Measurements from ENCODE around the gene PACS2. TPM values are rescaled to one million over a fixed set of nuclear protein-coding genes. Genes with fewer than 3 reads are reported as not detected.
"Not testable (repeated sequence)": the region's sequence is repeated elsewhere in the genome, so short reads cannot be mapped to it uniquely, and the experiment has no call there.

Gene PACS2
- total RNA-seq, 2 experiments from 2014 or later = 32.9 to 38.5 TPM

DNA sequence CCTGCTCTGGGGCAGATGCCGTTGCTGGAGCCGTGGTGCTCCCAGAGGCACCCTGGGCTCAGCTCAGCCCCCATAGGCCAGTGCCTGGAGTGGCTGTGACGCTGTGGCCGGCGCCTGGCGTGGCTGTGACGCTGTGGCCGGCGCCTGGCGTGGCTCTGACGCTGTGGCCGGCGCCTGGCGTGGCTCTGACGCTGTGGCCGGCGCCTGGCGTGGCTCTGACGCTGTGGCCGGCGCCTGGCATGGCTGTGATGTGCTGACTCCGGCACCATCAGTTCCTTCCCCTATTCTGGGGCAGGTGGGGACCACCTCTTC, 20.6 kb downstream of the PACS2 start:
- POLR2A ChIA-PET; H3K27me3 Mint-ChIP-seq (ENCODE audit: low read depth); H3K4me3 Mint-ChIP-seq; ATAC-seq; H3K27ac Mint-ChIP-seq; DNase-seq; CTCF ChIA-PET; H3K36me3 Mint-ChIP-seq (ENCODE audit: low read depth); H3K9me3 Mint-ChIP-seq (ENCODE audit: insufficient read depth): not testable (repeated sequence)
- peaks cover 26% of the 10 kb centered on the region for H3K4me1 Mint-ChIP-seq (ENCODE audit: low read depth)

DNA sequence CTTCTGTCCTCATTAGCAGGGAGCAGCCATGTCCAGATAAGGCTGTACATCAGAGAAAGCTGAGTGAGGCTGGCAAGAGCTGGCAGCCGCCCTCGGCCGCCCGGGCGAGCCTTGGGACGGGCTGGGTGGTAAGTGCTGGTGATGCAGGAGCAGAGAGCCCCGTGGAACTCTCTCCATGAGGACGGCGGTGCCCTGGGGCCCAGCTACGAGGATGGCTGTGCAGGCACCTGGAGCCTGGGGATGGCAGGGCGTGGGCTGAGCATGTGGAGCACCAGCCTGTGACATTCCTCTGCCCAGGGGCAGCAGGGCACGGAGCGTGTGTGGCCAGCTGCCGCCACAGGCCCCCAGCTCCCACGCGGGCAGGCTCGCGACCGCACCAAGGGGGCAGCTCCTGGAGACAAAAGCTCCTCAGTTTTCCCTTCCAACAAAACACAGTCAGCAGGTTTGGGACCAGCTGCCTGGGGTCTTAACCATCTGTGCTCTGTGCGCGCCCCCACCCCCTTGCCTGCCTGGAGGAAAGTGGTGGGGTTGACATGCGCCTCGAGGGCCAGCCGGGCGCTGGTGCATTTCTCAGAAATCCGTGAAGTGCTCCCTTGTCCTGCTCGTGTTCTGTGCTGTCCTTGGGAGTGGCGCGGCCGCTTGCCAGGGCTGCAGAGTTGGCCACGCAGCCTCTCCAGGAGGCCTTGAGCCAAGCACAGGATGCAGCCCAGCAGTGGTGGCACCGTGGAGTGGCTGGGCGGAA, 21.4 kb downstream of the PACS2 start:
- Mint-ChIP-seq H3K27ac (no peak overlapping the region), H3K27me3 (ENCODE audit: low read depth) (peaks cover 5% of the 10 kb centered on the region), H3K4me1 (ENCODE audit: low read depth) (peaks cover 25% of the 10 kb centered on the region), H3K9me3 (ENCODE audit: insufficient read depth) (no peaks in the 10 kb centered on the region), H3K4me3 (no peak overlapping the region), H3K36me3 (ENCODE audit: low read depth) (no peaks in the 10 kb centered on the region)
- ATAC-seq = no peak
- ChIA-PET POLR2A (no interaction called here), CTCF (no interaction called here)
- DNase-seq = no peak

- no peak for DNase-seq
- peaks cover 20% of the 10 kb centered on the region for H3K4me1 Mint-ChIP-seq (ENCODE audit: low read depth)
- H3K9me3 Mint-ChIP-seq (ENCODE audit: insufficient read depth) = no peaks in the 10 kb centered on the region
- ChIA-PET POLR2A (no interaction called here), CTCF (no interaction called here)
- H3K4me3 Mint-ChIP-seq = no peak overlapping the region
- H3K27me3 Mint-ChIP-seq (ENCODE audit: low read depth) = peaks cover 5% of the 10 kb centered on the region
- no peak for ATAC-seq
- no peaks in the 10 kb centered on the region for H3K36me3 Mint-ChIP-seq (ENCODE audit: low read depth)
- no peak overlapping the region for H3K27ac Mint-ChIP-seq
Measured at GRCh38 chr14:105336477-105337287, 22.1 kb downstream of the PACS2 start.

DNA sequence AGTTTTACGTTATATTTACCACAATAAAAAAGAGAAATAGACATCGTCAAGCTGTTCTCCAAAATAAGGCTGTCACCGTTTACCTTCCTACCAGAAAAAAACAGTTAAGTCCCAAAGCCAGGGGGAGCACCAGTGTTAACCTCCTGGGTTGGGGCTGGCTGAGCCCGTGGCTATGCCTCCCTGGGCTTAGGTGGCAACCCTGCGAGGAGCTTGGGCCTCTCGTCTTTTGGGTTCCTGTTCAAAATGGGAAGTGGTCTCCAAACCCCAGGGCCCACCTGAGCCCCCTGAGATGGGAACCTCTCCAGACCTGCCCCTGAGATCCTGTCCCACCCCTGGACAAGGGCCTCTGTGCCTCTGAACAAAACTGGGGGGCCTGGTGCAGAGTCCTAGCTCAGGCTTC, 22.9 kb downstream of the PACS2 start:
- Mint-ChIP-seq H3K9me3 (ENCODE audit: insufficient read depth) (no peaks in the 10 kb centered on the region), H3K36me3 (ENCODE audit: low read depth) (no peaks in the 10 kb centered on the region), H3K27ac (no peak overlapping the region), H3K4me3 (no peak overlapping the region), H3K4me1 (ENCODE audit: low read depth) (peaks cover 14% of the 10 kb centered on the region), H3K27me3 (ENCODE audit: low read depth) (peaks cover 5% of the 10 kb centered on the region)
- ChIA-PET CTCF (no interaction called here), POLR2A (no interaction called here)
- DNase-seq = no peak
- no peak for ATAC-seq

GRCh38 chr14:105337966-105338741, 23.6 kb downstream of the PACS2 start:
- ChIA-PET POLR2A (interaction anchor here (0.8 kb wide), 1 partner anchor 37 kb away, joined by 3 read pairs; the partner anchor contains the start of gene BRF1), CTCF (no interaction called here)
- no peak overlapping the region for H3K4me3 Mint-ChIP-seq
- H3K4me1 Mint-ChIP-seq (ENCODE audit: low read depth) = peaks cover 8% of the 10 kb centered on the region
- no peak for DNase-seq
- peaks cover 5% of the 10 kb centered on the region for H3K27me3 Mint-ChIP-seq (ENCODE audit: low read depth)
- H3K36me3 Mint-ChIP-seq (ENCODE audit: low read depth) = no peaks in the 10 kb centered on the region
- H3K27ac Mint-ChIP-seq = no peak overlapping the region
- H3K9me3 Mint-ChIP-seq (ENCODE audit: insufficient read depth) = no peaks in the 10 kb centered on the region
- no peak for ATAC-seq

- POLR2A ChIA-PET = no interaction called here
- Mint-ChIP-seq H3K27me3 (ENCODE audit: low read depth) (peaks cover 5% of the 10 kb centered on the region), H3K4me1 (ENCODE audit: low read depth) (peaks cover 8% of the 10 kb centered on the region), H3K9me3 (ENCODE audit: insufficient read depth) (no peaks in the 10 kb centered on the region), H3K36me3 (ENCODE audit: low read depth) (peaks cover 3% of the 10 kb centered on the region), H3K4me3 (no peak overlapping the region), H3K27ac (no peak overlapping the region)
- DNase-seq (no peak), ATAC-seq (no peak)
- CTCF ChIA-PET = no interaction called here
Measured at GRCh38 chr14:105340821-105341733, 26.5 kb downstream of the PACS2 start.

- H3K27me3 Mint-ChIP-seq (ENCODE audit: low read depth) = peaks cover 5% of the 10 kb centered on the region
- H3K36me3 Mint-ChIP-seq (ENCODE audit: low read depth) = peaks cover 3% of the 10 kb centered on the region
- POLR2A ChIA-PET = no interaction called here
- no peak for DNase-seq
- ATAC-seq = no peak
- no peaks in the 10 kb centered on the region for H3K9me3 Mint-ChIP-seq (ENCODE audit: insufficient read depth)
- CTCF ChIA-PET = interaction anchor here (1.4 kb wide), 1 partner anchor 9 kb away, joined by 5 read pairs; no protein-coding TSS in a partner anchor
- no peak overlapping the region for H3K4me3 Mint-ChIP-seq
- no peak overlapping the region for H3K27ac Mint-ChIP-seq
- H3K4me1 Mint-ChIP-seq (ENCODE audit: low read depth) = peaks cover 8% of the 10 kb centered on the region
Measured at GRCh38 chr14:105343194-105343593, 28.6 kb downstream of the PACS2 start.

DNA sequence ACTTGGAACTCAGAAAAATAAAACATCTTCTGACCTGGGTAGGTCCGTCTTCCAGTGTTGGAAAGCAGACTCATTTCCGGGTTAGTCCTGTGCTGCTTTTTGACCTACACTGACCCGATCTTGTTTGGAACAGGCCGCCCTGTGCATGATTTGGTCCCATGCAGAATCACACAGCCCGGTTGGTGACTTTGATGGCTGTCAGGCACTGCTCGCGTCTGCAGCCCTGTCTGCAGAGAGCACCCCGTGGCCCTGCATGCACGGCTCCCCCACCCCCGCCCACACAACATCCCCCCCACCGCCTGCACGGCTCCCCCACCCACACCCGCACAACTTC, 31.6 kb downstream of the PACS2 start:
- Mint-ChIP-seq H3K27me3 (ENCODE audit: low read depth) (no peaks in the 10 kb centered on the region), H3K9me3 (ENCODE audit: insufficient read depth) (no peaks in the 10 kb centered on the region), H3K4me3 (no peak overlapping the region), H3K4me1 (ENCODE audit: low read depth) (no peaks in the 10 kb centered on the region), H3K27ac (no peak overlapping the region), H3K36me3 (ENCODE audit: low read depth) (peaks cover 3% of the 10 kb centered on the region)
- ChIA-PET POLR2A (interaction anchor here (0.6 kb wide), 1 partner anchor 71 kb away, joined by 3 read pairs; no protein-coding TSS in a partner anchor), CTCF (interaction anchor here (0.9 to 1.1 kb wide), 2 partner anchors 12 to 256 kb away, joined by 3 to 4 read pairs; no protein-coding TSS in a partner anchor)
- ATAC-seq = no peak
- no peak for DNase-seq

- CTCF ChIA-PET = no interaction called here
- no peak for ATAC-seq
Measured at GRCh38 chr14:105346876-105347586, 32.5 kb downstream of the PACS2 start.

GRCh38 chr14:105347587-105347968, 33.0 kb downstream of the PACS2 start:
- H3K4me3 Mint-ChIP-seq = no peak overlapping the region
- no peak for ATAC-seq
- no peaks in the 10 kb centered on the region for H3K9me3 Mint-ChIP-seq (ENCODE audit: insufficient read depth)
- H3K4me1 Mint-ChIP-seq (ENCODE audit: low read depth) = peaks cover 3% of the 10 kb centered on the region
- ChIA-PET POLR2A (no interaction called here), CTCF (no interaction called here)
- H3K36me3 Mint-ChIP-seq (ENCODE audit: low read depth) = peaks cover 3% of the 10 kb centered on the region
- DNase-seq = no peak
- no peaks in the 10 kb centered on the region for H3K27me3 Mint-ChIP-seq (ENCODE audit: low read depth)
- no peak overlapping the region for H3K27ac Mint-ChIP-seq

More at GRCh38 chr14:105346876-105347586, 32.5 kb downstream of the PACS2 start:
- Mint-ChIP-seq H3K27me3 (ENCODE audit: low read depth) (no peaks in the 10 kb centered on the region), H3K36me3 (ENCODE audit: low read depth) (peaks cover 3% of the 10 kb centered on the region), H3K4me1 (ENCODE audit: low read depth) (peaks cover 2% of the 10 kb centered on the region), H3K27ac (no peak overlapping the region), H3K4me3 (no peak overlapping the region), H3K9me3 (ENCODE audit: insufficient read depth) (no peaks in the 10 kb centered on the region)
- no peak for DNase-seq
- POLR2A ChIA-PET = no interaction called here

Measured in activated CD8-positive, alpha-beta T cell treated with anti-CD3 and anti-CD28 coated beads, Interleukin-2, amount 10 ng/mL, durations not matched to agents 7 days and 5 days (primary cell).